Measurements from ENCODE around the gene SLC22A31.

- TF ChIP-seq, protein P1, sequence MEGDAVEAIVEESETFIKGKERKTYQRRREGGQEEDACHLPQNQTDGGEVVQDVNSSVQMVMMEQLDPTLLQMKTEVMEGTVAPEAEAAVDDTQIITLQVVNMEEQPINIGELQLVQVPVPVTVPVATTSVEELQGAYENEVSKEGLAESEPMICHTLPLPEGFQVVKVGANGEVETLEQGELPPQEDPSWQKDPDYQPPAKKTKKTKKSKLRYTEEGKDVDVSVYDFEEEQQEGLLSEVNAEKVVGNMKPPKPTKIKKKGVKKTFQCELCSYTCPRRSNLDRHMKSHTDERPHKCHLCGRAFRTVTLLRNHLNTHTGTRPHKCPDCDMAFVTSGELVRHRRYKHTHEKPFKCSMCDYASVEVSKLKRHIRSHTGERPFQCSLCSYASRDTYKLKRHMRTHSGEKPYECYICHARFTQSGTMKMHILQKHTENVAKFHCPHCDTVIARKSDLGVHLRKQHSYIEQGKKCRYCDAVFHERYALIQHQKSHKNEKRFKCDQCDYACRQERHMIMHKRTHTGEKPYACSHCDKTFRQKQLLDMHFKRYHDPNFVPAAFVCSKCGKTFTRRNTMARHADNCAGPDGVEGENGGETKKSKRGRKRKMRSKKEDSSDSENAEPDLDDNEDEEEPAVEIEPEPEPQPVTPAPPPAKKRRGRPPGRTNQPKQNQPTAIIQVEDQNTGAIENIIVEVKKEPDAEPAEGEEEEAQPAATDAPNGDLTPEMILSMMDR (IDR thresholded peaks at IDR 0.05): no peak
- TF ChIP-seq POLR2A (IDR thresholded peaks at IDR 0.05): no peak
Measured at GRCh38 chr16:89237733-89238132, 37.4 kb upstream of the SLC22A31 start.

Measured in lower leg skin (tissue), 3 donors.